GM19025 (cell line): ENCODE results near the gene FKBP1B.
A peak's percentile ranks its signal among the peaks of the same experiment; 100 is the strongest.

Experiments
- ATAC-seq: cut with Tn5 transposase; IDR thresholded peaks from one replicate; pipeline ENCODE4 v1.9.1; 2021; ENCODE audit warnings: mild to moderate bottlenecking, low read depth, moderate library complexity; ENCODE audit not compliant: unreplicated experiment

FKBP1B gene

DNA sequence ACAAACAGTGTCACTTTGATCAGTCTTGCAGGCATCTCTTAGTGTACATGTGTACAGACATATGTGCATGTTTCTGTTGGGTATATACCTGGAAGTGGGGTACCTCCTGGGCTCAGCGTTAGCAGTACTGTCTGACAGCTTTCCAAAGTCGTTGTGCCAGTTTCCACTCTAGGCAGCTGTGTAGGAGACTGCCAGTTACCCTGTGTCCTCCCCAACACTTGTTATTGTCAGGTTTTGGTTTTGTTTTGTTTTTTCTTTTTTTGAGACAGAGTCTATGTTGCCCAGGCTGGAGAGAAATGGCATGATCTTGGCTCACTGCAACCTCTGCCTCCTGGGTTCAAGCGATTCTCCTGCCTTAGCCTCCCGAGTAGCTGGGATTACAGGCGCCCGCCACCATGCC lies 6.2 kb downstream of the FKBP1B start:
- ATAC-seq = no peak

GRCh38 chr2:24058564-24059271 lies 9.2 kb downstream of the FKBP1B start:
- no peak for ATAC-seq

DNA sequence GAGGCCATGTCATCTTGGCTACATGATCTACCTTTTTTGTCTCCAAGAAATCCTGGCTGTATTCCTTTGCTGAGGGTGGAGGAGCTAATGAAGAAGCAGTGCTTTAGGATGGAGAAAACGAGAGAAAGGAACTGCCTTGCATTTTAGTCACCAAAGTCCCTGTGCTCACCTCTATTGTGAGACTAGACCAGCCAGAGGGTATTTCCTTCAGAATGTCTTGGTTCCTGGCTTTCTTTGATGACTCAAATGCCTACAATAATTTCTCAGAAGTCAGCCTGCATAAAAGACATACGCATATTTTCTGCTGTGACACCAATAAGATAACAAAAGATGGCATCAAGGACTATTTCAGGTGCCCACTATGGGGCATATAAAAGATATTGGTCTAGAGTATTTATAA lies 15.8 kb downstream of the FKBP1B start:
- no peak for ATAC-seq

GRCh38 chr2:24072259-24072658 lies 22.7 kb downstream of the FKBP1B start:
- ATAC-seq = no peak

DNA sequence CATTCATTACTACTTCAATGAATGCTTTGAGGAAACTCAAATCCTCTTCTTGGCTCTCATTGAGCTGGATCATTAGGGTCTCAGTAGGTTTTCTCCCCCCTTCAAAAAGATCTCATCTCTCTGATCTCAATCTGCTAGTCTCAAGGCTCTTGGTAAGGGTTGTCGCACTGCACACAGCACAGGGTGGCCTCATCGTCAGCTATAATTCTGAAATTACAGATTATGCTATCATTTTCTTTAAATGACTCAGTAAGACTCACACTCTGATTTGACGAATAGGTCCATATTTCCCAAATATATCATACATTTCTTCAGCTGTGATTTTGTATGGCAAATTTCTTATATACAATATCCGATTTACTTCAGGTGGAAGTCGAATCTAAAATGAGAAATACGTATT lies 24.3 kb downstream of the FKBP1B start:
- ATAC-seq = no peak

GRCh38 chr2:24075259-24075658 lies 25.7 kb downstream of the FKBP1B start:
- no peak for ATAC-seq

GRCh38 chr2:24075915-24076848 lies 26.6 kb downstream of the FKBP1B start, which contains the start of gene SF3B6:
Gene SF3B6, minus strand, starts transcription at chr2:24076326. Its CDS starts 97 bp downstream, at chr2:24076229.
- peak; percentile 91 for ATAC-seq

- ATAC-seq = peak; percentile 8
Measured at GRCh38 chr2:24076849-24077534, 27.5 kb downstream of the FKBP1B start.

DNA sequence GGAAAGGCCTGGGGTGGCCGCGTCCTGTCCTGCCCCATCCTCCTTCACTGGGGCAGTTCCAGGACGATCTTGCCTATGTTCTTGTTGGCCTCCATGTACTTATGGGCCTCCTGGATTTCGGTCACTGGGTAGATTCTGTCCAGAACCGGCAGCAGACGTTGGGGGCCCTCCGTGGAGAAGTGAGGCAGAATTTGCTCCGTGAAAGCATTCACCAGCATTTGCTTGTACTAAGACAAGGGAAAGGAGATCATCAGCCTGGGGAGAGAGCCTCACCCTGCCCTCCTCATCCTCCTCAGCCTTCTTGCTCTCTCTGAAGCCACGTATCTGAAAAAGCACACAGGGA lies 28.0 kb downstream of the FKBP1B start:
- no peak for ATAC-seq

GRCh38 chr2:24077879-24078278 lies 28.3 kb downstream of the FKBP1B start:
- no peak for ATAC-seq

DNA sequence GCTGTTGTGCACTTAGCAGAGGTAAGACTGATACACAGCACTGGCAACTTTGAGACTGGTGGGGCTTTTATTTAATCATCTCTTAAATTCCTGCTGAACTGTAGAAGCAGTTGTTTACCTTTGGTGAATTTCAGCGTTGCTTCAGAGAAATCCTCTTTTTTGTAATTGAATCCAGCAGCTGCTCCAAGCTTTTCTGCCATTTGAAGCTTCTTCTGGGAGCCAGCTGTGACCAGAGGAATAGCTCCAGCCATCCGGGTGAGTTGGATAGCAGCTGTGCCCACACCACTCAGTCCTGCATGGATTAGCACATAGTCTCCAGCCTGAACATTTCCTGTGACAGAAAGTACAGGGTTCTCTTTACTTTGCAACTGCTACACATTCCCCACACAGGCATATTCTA lies 31.2 kb downstream of the FKBP1B start:
- ATAC-seq = no peak

- no peak for ATAC-seq
Measured at GRCh38 chr2:24082787-24083566, 33.4 kb downstream of the FKBP1B start.

DNA sequence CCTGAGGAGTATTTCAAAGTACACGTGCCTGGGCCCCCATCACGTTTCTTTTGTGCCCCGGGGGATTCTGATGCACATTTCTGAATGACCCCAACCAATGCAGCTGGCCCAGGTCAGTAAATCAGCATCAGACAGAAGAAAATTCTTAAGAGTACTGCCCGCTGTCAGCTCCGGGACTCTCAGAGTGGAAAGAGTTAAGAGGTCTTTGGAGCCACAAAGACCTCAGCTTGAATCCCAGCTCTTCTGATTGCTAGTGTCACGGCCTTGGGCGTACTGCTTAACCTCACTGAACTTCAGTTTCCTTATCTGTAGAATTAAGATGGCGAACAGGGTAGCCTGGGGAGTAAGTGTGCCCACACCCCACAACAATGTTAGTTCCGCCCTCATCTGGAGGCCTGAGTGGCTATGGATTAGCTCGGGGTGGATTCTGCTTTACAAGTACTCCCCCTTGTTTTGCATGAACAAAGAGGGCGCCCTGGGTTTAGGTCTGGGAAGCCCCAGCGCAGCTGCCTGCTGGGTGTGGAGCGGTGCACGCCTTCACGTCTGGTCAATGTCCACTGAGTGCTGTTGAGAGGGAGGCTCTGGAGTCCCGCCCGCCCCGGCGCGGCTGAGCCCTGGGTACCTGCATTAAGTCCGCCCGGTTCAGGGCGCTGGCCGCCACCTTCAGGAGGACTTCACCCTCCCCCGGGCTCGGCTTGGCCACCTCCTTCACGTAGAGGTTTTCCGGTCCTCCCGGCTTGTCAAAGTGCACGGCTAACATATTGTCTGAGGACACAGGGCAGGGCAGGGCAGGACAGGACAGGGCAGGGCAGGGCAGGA lies 34.2 kb downstream of the FKBP1B start:
- ATAC-seq = peak; percentile 76

- ATAC-seq = peak; percentile 71
Measured at GRCh38 chr2:24084386-24085199, 35.1 kb downstream of the FKBP1B start, which contains the start of gene TP53I3. Gene TP53I3, minus strand, starts transcription at chr2:24084834. Its CDS starts 508 bp downstream, at chr2:24084326.

DNA sequence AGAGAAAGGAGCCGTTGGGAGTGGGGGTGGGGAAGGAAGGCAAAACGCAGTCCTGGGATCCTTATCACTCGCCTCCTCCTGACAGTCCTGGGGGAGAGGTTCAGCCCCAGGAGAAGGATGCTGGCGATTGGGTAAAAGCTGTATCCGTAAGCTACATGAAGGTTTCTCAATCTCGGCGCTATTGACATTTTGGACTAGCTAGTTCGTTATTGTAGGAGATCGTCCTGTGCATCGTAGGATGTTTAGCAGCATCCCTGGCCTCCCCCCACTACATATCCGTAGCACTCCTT lies 35.6 kb downstream of the FKBP1B start:
- no peak for ATAC-seq

GRCh38 chr2:24086241-24086640 lies 36.7 kb downstream of the FKBP1B start:
- no peak for ATAC-seq

GRCh38 chr2:24087032-24087431 lies 37.5 kb downstream of the FKBP1B start:
- ATAC-seq = no peak

- no peak for ATAC-seq
Measured at GRCh38 chr2:24088821-24089359, 39.3 kb downstream of the FKBP1B start.
